Mucosa of stomach (tissue), 1 donor: ENCODE measurements around the gene STK32C.

Experiments used
- H3K27me3 ChIP-seq: one replicate; pipeline ENCODE4 v1.7.0; 2013; ENCODE audit warnings: mild to moderate bottlenecking, low read length; ENCODE audit not compliant: control insufficient read depth, insufficient read depth
- H3K36me3 ChIP-seq: one replicate; pipeline ENCODE4 v1.7.0; 2013; ENCODE audit warnings: low read length; ENCODE audit not compliant: control insufficient read depth, insufficient read depth
- H3K4me1 ChIP-seq: one replicate; pipeline ENCODE4 v1.7.0; 2013; ENCODE audit warnings: mild to moderate bottlenecking, low read length; ENCODE audit not compliant: control insufficient read depth, insufficient read depth
- H3K4me3 ChIP-seq: one replicate; pipeline ENCODE4 v1.7.0; 2013; ENCODE audit warnings: low read length
- H3K9ac ChIP-seq: one replicate; pipeline ENCODE4 v1.7.0; 2013; ENCODE audit warnings: mild to moderate bottlenecking, low read length, moderate library complexity
- H3K9me3 ChIP-seq: one replicate; pipeline ENCODE4 v1.7.0; 2013; ENCODE audit warnings: mild to moderate bottlenecking, low read length, moderate library complexity; ENCODE audit not compliant: control insufficient read depth
- donor health status: Pancreatic carcinoma.

Gene STK32C

GRCh38 chr10:132230557-132231210 lies 77.1 kb downstream of the STK32C start:
- Histone ChIP-seq H3K4me3 (no peak overlapping the region), H3K9me3 (no peaks in the 10 kb centered on the region), H3K9ac (no peak overlapping the region), H3K4me1 (peaks cover 6% of the 10 kb centered on the region), H3K36me3 (no peaks in the 10 kb centered on the region), H3K27me3 (peaks cover 3% of the 10 kb centered on the region)

GRCh38 chr10:132229834-132230556 lies 77.8 kb downstream of the STK32C start:
- H3K4me1 ChIP-seq, result peaks cover 6% of the 10 kb centered on the region

GRCh38 chr10:132229096-132229495 lies 78.7 kb downstream of the STK32C start:
- Histone ChIP-seq H3K9me3 (no peaks in the 10 kb centered on the region), H3K27me3 (peaks cover 3% of the 10 kb centered on the region), H3K9ac (no peak overlapping the region), H3K36me3 (no peaks in the 10 kb centered on the region), H3K4me1 (peaks cover 6% of the 10 kb centered on the region), H3K4me3 (no peak overlapping the region)

More at GRCh38 chr10:132229834-132230556, 77.8 kb downstream of the STK32C start:
- no peaks in the 10 kb centered on the region for H3K9me3 ChIP-seq
- H3K36me3 ChIP-seq, result no peaks in the 10 kb centered on the region
- H3K9ac ChIP-seq, result no peak overlapping the region
- no peak overlapping the region for H3K4me3 ChIP-seq
- peaks cover 3% of the 10 kb centered on the region for H3K27me3 ChIP-seq

- H3K9ac ChIP-seq, result no peak overlapping the region
- H3K4me1 ChIP-seq, result peaks cover 6% of the 10 kb centered on the region
- no peaks in the 10 kb centered on the region for H3K36me3 ChIP-seq
- peaks cover 3% of the 10 kb centered on the region for H3K27me3 ChIP-seq
- no peak overlapping the region for H3K4me3 ChIP-seq
- H3K9me3 ChIP-seq, result no peaks in the 10 kb centered on the region
Observed at GRCh38 chr10:132228616-132229015, 79.1 kb downstream of the STK32C start.

GRCh38 chr10:132227851-132228390 lies 79.8 kb downstream of the STK32C start:
- Histone ChIP-seq H3K9ac (no peak overlapping the region), H3K4me3 (no peak overlapping the region), H3K4me1 (peaks cover 11% of the 10 kb centered on the region), H3K27me3 (peaks cover 3% of the 10 kb centered on the region), H3K36me3 (no peaks in the 10 kb centered on the region), H3K9me3 (no peaks in the 10 kb centered on the region)

GRCh38 chr10:132226586-132227405 lies 81.0 kb downstream of the STK32C start:
- H3K4me1 ChIP-seq, result peaks cover 13% of the 10 kb centered on the region

GRCh38 chr10:132225849-132226205 lies 81.9 kb downstream of the STK32C start:
- Histone ChIP-seq H3K4me3 (no peak overlapping the region), H3K9ac (no peak overlapping the region), H3K9me3 (no peaks in the 10 kb centered on the region), H3K36me3 (no peaks in the 10 kb centered on the region), H3K4me1 (peaks cover 13% of the 10 kb centered on the region), H3K27me3 (no peaks in the 10 kb centered on the region)

More at GRCh38 chr10:132226586-132227405, 81.0 kb downstream of the STK32C start:
- no peaks in the 10 kb centered on the region for H3K9me3 ChIP-seq
- H3K27me3 ChIP-seq, result no peaks in the 10 kb centered on the region
- H3K9ac ChIP-seq, result no peak overlapping the region
- no peaks in the 10 kb centered on the region for H3K36me3 ChIP-seq
- no peak overlapping the region for H3K4me3 ChIP-seq

- H3K4me1 ChIP-seq, result peaks cover 13% of the 10 kb centered on the region
- no peaks in the 10 kb centered on the region for H3K27me3 ChIP-seq
- H3K4me3 ChIP-seq, result no peak overlapping the region
- H3K36me3 ChIP-seq, result no peaks in the 10 kb centered on the region
- no peaks in the 10 kb centered on the region for H3K9me3 ChIP-seq
- H3K9ac ChIP-seq, result no peak overlapping the region
Observed at GRCh38 chr10:132225073-132225848, 82.5 kb downstream of the STK32C start.

- no peak overlapping the region for H3K9ac ChIP-seq
- H3K27me3 ChIP-seq, result no peaks in the 10 kb centered on the region
- no peaks in the 10 kb centered on the region for H3K9me3 ChIP-seq
Observed at GRCh38 chr10:132224343-132225072, 83.2 kb downstream of the STK32C start.

GRCh38 chr10:132223611-132224342 lies 84.0 kb downstream of the STK32C start:
- Histone ChIP-seq H3K9me3 (no peaks in the 10 kb centered on the region), H3K9ac (no peak overlapping the region), H3K27me3 (no peaks in the 10 kb centered on the region), H3K36me3 (no peaks in the 10 kb centered on the region), H3K4me1 (peaks cover 7% of the 10 kb centered on the region), H3K4me3 (no peak overlapping the region)

More at GRCh38 chr10:132224343-132225072, 83.2 kb downstream of the STK32C start:
- H3K36me3 ChIP-seq, result no peaks in the 10 kb centered on the region
- no peak overlapping the region for H3K4me3 ChIP-seq
- peaks cover 9% of the 10 kb centered on the region for H3K4me1 ChIP-seq
